Mesendoderm (in vitro differentiated cells): Measurements from ENCODE around the gene TUT7. TPM values are rescaled to one million over a fixed set of nuclear protein-coding genes. Genes with fewer than 3 reads are reported as not detected.
"Not testable (repeated sequence)": the region's sequence is repeated elsewhere in the genome, so short reads cannot be mapped to it uniquely, and the experiment has no call there.

Experiments
- DNase-seq: peaks from one replicate; pipeline ENCODE4 v3.0.0; 2013
- H2AK5ac ChIP-seq: 2 replicates; pipeline ENCODE4 v1.6.1; 2013; ENCODE audit warnings: low read length, inconsistent platforms
- H2BK120ac ChIP-seq: 2 replicates; pipeline ENCODE4 v1.6.1; 2013; ENCODE audit warnings: low read depth, mild to moderate bottlenecking, low read length, moderate library complexity, mixed read lengths
- H2BK15ac ChIP-seq: replicated peaks from 2 replicates; pipeline ENCODE4 v1.6.1; 2013; ENCODE audit warnings: low read depth, mild to moderate bottlenecking, moderate library complexity
- H2BK5ac ChIP-seq: 2 replicates; pipeline ENCODE4 v1.6.1; 2013; ENCODE audit warnings: low read length, inconsistent platforms
- H3K18ac ChIP-seq: 2 replicates; pipeline ENCODE4 v1.6.1; 2013; ENCODE audit warnings: mild to moderate bottlenecking, low read length, mixed read lengths
- H3K23ac ChIP-seq: one replicate; pipeline ENCODE4 v1.6.1; 2013; ENCODE audit warnings: low read length
- H3K27ac ChIP-seq: 2 replicates; pipeline ENCODE4 v1.5.1; 2013; ENCODE audit warnings: low read depth, mild to moderate bottlenecking, inconsistent platforms, low read length, moderate library complexity
- H3K27me3 ChIP-seq: 2 replicates; pipeline ENCODE4 v1.6.1; 2013; ENCODE audit warnings: low read length, control low read depth, mild to moderate bottlenecking, inconsistent platforms; ENCODE audit not compliant: insufficient read depth, poor library complexity
- H3K36me3 ChIP-seq: 2 replicates; pipeline ENCODE4 v1.6.1; 2013; ENCODE audit warnings: low read length, inconsistent platforms; ENCODE audit not compliant: control insufficient read depth, insufficient read depth
- H3K4ac ChIP-seq: one replicate; pipeline ENCODE4 v1.6.1; 2013; ENCODE audit warnings: low read depth, mild to moderate bottlenecking, low read length, moderate library complexity
- H3K4me1 ChIP-seq: 2 replicates; pipeline ENCODE4 v1.6.1; 2013; ENCODE audit warnings: low read depth, low read length, inconsistent platforms; ENCODE audit not compliant: control insufficient read depth
- H3K4me2 ChIP-seq: 2 replicates; pipeline ENCODE4 v1.6.1; 2013; ENCODE audit warnings: low read length
- H3K4me3 ChIP-seq: 2 replicates; pipeline ENCODE4 v1.5.1; 2013; ENCODE audit warnings: mild to moderate bottlenecking, low read length
- H3K56ac ChIP-seq: one replicate; pipeline ENCODE4 v1.6.1; 2013; ENCODE audit warnings: low read length
- H3K79me1 ChIP-seq: 2 replicates; pipeline ENCODE4 v1.6.1; 2013; ENCODE audit warnings: low read length, inconsistent platforms
- H3K79me2 ChIP-seq: 2 replicates; pipeline ENCODE4 v1.6.1; 2013; ENCODE audit warnings: mild to moderate bottlenecking, low read length; ENCODE audit not compliant: control insufficient read depth, insufficient read depth
- H3K9ac ChIP-seq: 2 replicates; pipeline ENCODE4 v1.6.1; 2013; ENCODE audit warnings: low read length, inconsistent platforms
- H4K5ac ChIP-seq: one replicate; pipeline ENCODE4 v1.6.1; 2013; ENCODE audit warnings: low read length
- H4K8ac ChIP-seq: one replicate; pipeline ENCODE4 v1.6.1; 2013; ENCODE audit warnings: low read depth, mild to moderate bottlenecking, control low read depth, low read length, moderate library complexity
- WGBS: extraction: QIAGEN DNeasy Blood & Tissue Kit; methylation state at CpG from one replicate; pipeline ENCODE4 v1.1.7; 2013; ENCODE audit warnings: low lambda C conversion rate, missing lambda C conversion rate; ENCODE audit not compliant: insufficient coverage; ENCODE audit errors: extremely low coverage; 5-methylcytosine and 5-hydroxymethylcytosine counted together
- polyA plus RNA-seq, 2 experiments: library from polyadenylated mRNA; stranded (reverse); fragments of 200-250 nt; gene quantifications; one replicate each; pipeline ENCODE4 v1.2.3, GENCODE V29; 2013

TUT7 gene
- polyA plus RNA-seq (2013, experiment 1 of 2) = 10.7 TPM
- 10.9 TPM for polyA plus RNA-seq (2013, experiment 2 of 2)

- no peak within 1 kb of the TSS for H2BK120ac ChIP-seq
- peak within 1 kb of the TSS; percentile 91 for H3K56ac ChIP-seq
- H3K27ac ChIP-seq = peak within 1 kb of the TSS; percentile 99
- H3K27me3 ChIP-seq = no peaks in the 10 kb centered on the region
- H3K36me3 ChIP-seq = no peaks in the 10 kb centered on the region
- H3K4me3 ChIP-seq = peak within 1 kb of the TSS; percentile 72
- DNase-seq = peak; percentile 98
- peak within 1 kb of the TSS; percentile 84 for H2BK5ac ChIP-seq
- H3K4me1 ChIP-seq = peaks cover 3% of the 10 kb centered on the region
- H3K9ac ChIP-seq = peak within 1 kb of the TSS; percentile 95
- peaks cover 4% of the 10 kb centered on the region for H3K79me1 ChIP-seq
- H3K23ac ChIP-seq = peak within 1 kb of the TSS; percentile 80
- no peak within 1 kb of the TSS for H2BK15ac ChIP-seq
- peaks cover 18% of the 10 kb centered on the region for H3K79me2 ChIP-seq
- no peak within 1 kb of the TSS for H4K8ac ChIP-seq
- no CpG with 5 or more reads among the region's 79 CpGs for WGBS
- peak within 1 kb of the TSS; percentile 94 for H3K18ac ChIP-seq
- H3K4me2 ChIP-seq = peak within 1 kb of the TSS; percentile 77
- H4K5ac ChIP-seq = no peak within 1 kb of the TSS
- H3K4ac ChIP-seq = peak within 1 kb of the TSS; percentile 38
- no peak within 1 kb of the TSS for H2AK5ac ChIP-seq
Observed at GRCh38 chr9:86354011-86354817, at the start of gene TUT7. TUT7 (minus strand) TSS chr9:86354410; CDS start chr9:86353199, 1,211 bp downstream.

GRCh38 chr9:86402591-86402990, 48.4 kb upstream of the TUT7 start:
- Histone ChIP-seq H2BK15ac (no peak overlapping the region), H3K27ac (no peak overlapping the region), H2AK5ac (no peak overlapping the region), H3K9ac (no peak overlapping the region), H3K18ac (no peak overlapping the region), H3K23ac (no peak overlapping the region), H3K4ac (no peak overlapping the region), H3K79me2 (no peaks in the 10 kb centered on the region), H2BK120ac (no peak overlapping the region), H3K4me1 (peaks cover 3% of the 10 kb centered on the region), H3K4me3 (no peak overlapping the region), H4K5ac (no peak overlapping the region), H3K56ac (no peak overlapping the region), H2BK5ac (no peak overlapping the region), H3K79me1 (no peaks in the 10 kb centered on the region), H3K4me2 (no peak overlapping the region), H3K36me3 (no peaks in the 10 kb centered on the region), H4K8ac (peak overlapping the region; percentile 0), H3K27me3 (no peaks in the 10 kb centered on the region)
- no peak for DNase-seq
- no CpG with 5 or more reads among the region's 3 CpGs for WGBS

- H3K4me1 ChIP-seq = no peaks in the 10 kb centered on the region
- H2BK5ac ChIP-seq = no peak overlapping the region
- no peak overlapping the region for H3K9ac ChIP-seq
- H2AK5ac ChIP-seq = no peak overlapping the region
- no peak overlapping the region for H3K27ac ChIP-seq
- no peak overlapping the region for H2BK15ac ChIP-seq
- H4K8ac ChIP-seq = no peak overlapping the region
- H3K79me1 ChIP-seq = no peaks in the 10 kb centered on the region
- H3K36me3 ChIP-seq = no peaks in the 10 kb centered on the region
- H4K5ac ChIP-seq = no peak overlapping the region
- no peaks in the 10 kb centered on the region for H3K79me2 ChIP-seq
- no peak overlapping the region for H3K18ac ChIP-seq
- H3K56ac ChIP-seq = no peak overlapping the region
- H3K4ac ChIP-seq = no peak overlapping the region
- no peak for DNase-seq
- no peaks in the 10 kb centered on the region for H3K27me3 ChIP-seq
- no peak overlapping the region for H3K4me3 ChIP-seq
- H3K23ac ChIP-seq = no peak overlapping the region
- WGBS = no CpG with 5 or more reads among the region's 2 CpGs
- H2BK120ac ChIP-seq = no peak overlapping the region
- H3K4me2 ChIP-seq = no peak overlapping the region
Observed at GRCh38 chr9:86396412-86396811, 42.2 kb upstream of the TUT7 start.

- DNase-seq, H2BK120ac ChIP-seq, H3K27ac ChIP-seq, H3K4me3 ChIP-seq, H3K4ac ChIP-seq, H3K36me3 ChIP-seq, H2BK5ac ChIP-seq, H3K9ac ChIP-seq, H4K8ac ChIP-seq, H3K23ac ChIP-seq, H3K4me1 ChIP-seq, H4K5ac ChIP-seq, H3K79me2 ChIP-seq, H3K79me1 ChIP-seq, H2AK5ac ChIP-seq, H3K27me3 ChIP-seq, H2BK15ac ChIP-seq, H3K56ac ChIP-seq, H3K4me2 ChIP-seq, H3K18ac ChIP-seq: not testable (repeated sequence)
- WGBS = no CpG with 5 or more reads among the region's 4 CpGs
Observed at GRCh38 chr9:86390184-86390583, 36.0 kb upstream of the TUT7 start.

GRCh38 chr9:86389628-86390027, 35.4 kb upstream of the TUT7 start:
- no CpG with 5 or more reads among the region's 4 CpGs for WGBS
- Histone ChIP-seq H3K4ac (no peak overlapping the region), H2BK15ac (no peak overlapping the region), H2BK120ac (no peak overlapping the region), H3K4me2 (no peak overlapping the region), H4K8ac (no peak overlapping the region), H3K23ac (no peak overlapping the region), H3K36me3 (no peaks in the 10 kb centered on the region), H2AK5ac (no peak overlapping the region), H3K79me2 (no peaks in the 10 kb centered on the region), H3K79me1 (no peaks in the 10 kb centered on the region), H3K56ac (no peak overlapping the region), H2BK5ac (no peak overlapping the region), H3K27ac (no peak overlapping the region), H4K5ac (no peak overlapping the region), H3K27me3 (no peaks in the 10 kb centered on the region), H3K9ac (no peak overlapping the region), H3K4me1 (no peaks in the 10 kb centered on the region), H3K4me3 (no peak overlapping the region), H3K18ac (no peak overlapping the region)
- no peak for DNase-seq
